Right lobe of liver (tissue), 4 donors: ENCODE data around the gene NEDD1.

ENCODE experiments used
- POLR2A ChIP-seq: fragments of 450-650 bp; IDR thresholded peaks from one replicate; pipeline ENCODE4 v1.6.1; 2017; ENCODE audit warnings: antibody characterized with exemption, mild to moderate bottlenecking
- TF ChIP-seq, protein P1 (sequence below), 4 donors: fragments of 200-600 bp in 3 of 4; fragments of 450-650 bp in 1 of 4; IDR thresholded peaks; one replicate each; pipeline versions ENCODE4 v1.5.1 to v1.8.0; 2016 to 2022; ENCODE audit warnings: antibody characterized with exemption in 4 of 4, mild to moderate bottlenecking in 2 of 4
- donor health status: DM: no; HTN: no; CAD: no.
- donor health status: DM: no; HTN: no; CAD: no.
- donor health status: DM: no; HTN: yes; CAD: no.

DNA sequence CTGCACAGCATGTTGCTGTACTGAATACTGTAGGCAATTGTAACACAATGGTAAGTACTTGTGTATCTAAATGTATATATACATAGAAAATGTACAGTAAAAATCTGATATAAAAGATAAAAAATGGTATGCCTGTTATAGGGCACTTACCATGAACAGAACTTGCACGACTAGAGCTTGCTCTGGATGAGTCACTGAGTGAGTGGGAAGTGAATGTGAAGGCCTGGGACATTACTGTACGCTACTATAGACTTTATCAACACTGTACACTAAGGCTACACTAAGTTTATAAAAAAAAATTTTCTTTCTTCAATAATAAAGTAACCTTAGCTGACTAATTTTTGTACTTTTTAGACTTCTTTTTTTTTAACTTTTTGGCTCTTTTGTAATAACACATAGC lies 24.2 kb upstream of the NEDD1 start:
- TF ChIP-seq, protein P1, sequence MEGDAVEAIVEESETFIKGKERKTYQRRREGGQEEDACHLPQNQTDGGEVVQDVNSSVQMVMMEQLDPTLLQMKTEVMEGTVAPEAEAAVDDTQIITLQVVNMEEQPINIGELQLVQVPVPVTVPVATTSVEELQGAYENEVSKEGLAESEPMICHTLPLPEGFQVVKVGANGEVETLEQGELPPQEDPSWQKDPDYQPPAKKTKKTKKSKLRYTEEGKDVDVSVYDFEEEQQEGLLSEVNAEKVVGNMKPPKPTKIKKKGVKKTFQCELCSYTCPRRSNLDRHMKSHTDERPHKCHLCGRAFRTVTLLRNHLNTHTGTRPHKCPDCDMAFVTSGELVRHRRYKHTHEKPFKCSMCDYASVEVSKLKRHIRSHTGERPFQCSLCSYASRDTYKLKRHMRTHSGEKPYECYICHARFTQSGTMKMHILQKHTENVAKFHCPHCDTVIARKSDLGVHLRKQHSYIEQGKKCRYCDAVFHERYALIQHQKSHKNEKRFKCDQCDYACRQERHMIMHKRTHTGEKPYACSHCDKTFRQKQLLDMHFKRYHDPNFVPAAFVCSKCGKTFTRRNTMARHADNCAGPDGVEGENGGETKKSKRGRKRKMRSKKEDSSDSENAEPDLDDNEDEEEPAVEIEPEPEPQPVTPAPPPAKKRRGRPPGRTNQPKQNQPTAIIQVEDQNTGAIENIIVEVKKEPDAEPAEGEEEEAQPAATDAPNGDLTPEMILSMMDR (IDR thresholded peaks at IDR 0.05), result no peak
- no peak for TF ChIP-seq POLR2A
